ENCODE measurements around the gene KIF4A.

DNA sequence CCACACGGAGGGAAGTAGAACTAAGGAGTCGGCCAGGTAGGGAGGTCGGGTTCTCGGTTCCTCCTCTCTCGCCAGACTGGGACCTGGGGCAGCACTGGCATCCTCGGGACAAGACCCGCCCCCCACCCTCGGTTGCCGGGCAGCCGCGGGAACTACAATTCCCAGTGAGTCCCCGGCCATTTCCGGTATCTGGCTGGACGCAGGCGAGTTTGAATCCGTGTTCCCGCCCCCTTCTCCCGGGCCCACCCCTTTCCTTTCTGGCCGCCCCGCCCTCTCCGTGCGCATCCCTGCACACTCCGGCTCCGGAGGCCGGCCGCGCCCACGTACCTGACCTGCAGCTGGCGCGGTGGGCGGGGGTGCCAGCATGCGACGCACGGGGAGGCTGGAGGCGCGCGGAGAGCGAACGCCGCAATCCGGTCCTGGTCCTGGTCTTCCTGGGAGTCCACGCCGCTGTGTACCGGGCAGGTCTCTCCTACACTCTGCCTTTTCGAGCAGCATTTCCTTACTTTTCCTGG, 144.5 kb downstream of the KIF4A start:
- TF ChIP-seq, protein P1, sequence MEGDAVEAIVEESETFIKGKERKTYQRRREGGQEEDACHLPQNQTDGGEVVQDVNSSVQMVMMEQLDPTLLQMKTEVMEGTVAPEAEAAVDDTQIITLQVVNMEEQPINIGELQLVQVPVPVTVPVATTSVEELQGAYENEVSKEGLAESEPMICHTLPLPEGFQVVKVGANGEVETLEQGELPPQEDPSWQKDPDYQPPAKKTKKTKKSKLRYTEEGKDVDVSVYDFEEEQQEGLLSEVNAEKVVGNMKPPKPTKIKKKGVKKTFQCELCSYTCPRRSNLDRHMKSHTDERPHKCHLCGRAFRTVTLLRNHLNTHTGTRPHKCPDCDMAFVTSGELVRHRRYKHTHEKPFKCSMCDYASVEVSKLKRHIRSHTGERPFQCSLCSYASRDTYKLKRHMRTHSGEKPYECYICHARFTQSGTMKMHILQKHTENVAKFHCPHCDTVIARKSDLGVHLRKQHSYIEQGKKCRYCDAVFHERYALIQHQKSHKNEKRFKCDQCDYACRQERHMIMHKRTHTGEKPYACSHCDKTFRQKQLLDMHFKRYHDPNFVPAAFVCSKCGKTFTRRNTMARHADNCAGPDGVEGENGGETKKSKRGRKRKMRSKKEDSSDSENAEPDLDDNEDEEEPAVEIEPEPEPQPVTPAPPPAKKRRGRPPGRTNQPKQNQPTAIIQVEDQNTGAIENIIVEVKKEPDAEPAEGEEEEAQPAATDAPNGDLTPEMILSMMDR (IDR thresholded peaks at IDR 0.05): no peak
- peak in 1 of 2 donors; percentile 7 for TF ChIP-seq POLR2A (IDR thresholded peaks at IDR 0.05)

All from vagina (tissue), 2 donors.